ENCODE measurements around the gene VSIG2. TPM values are rescaled to one million over a fixed set of nuclear protein-coding genes. Genes with fewer than 3 reads are reported as not detected.
A peak's percentile ranks its signal among the peaks of the same experiment; 100 is the strongest.

Gene VSIG2
- total RNA-seq, 6 experiments from 2014 or later, result 0.14 TPM; not detected in 5

DNA sequence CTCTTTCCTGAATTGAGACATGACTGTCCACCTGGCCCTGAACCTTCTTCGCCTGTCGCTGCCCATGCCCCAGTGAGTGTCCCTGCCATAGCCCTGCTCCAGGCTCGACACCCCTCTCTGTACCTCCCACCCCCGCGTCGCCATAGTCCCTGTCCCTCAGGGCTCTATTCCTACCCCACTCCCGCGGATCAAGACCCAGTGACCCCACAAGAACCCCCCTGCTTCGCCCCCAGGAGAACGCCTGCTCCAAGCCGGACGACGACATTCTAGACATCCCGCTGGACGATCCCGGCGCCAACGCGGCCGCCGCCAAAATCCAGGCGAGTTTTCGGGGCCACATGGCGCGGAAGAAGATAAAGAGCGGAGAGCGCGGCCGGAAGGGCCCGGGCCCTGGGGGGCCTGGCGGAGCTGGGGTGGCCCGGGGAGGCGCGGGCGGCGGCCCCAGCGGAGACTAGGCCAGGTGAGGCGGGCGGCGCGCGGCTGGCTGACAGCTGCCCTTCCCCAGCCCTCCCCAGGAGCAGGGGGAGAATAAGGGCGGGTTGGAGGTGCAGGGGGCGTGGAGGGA lies 6.7 kb downstream of the VSIG2 start:
- Mint-ChIP-seq H3K27ac (no peak overlapping the region), H3K27me3 (ENCODE audit: insufficient read depth) (peaks cover 22% of the 10 kb centered on the region)

DNA sequence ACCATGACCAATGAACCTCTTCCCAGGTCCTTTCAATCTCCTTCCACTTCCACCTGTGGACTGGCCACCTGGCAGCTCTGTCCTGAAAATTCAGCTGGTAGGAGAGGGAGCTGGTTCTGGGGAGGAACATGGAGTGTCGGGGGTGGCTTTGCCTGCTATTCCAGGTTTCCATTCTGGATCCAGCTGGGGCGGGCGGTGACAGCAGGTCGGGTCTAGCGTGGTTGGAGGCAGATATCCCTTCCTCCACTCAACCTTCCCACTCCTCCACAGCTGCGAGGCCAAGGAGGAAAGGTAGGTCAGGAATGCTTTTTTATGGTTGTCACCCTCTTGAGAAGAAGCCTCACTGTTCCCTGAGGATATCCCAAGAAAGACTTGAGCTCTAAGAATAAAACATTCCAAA lies 9.0 kb downstream of the VSIG2 start:
- H3K9me3 Mint-ChIP-seq, result no peaks in the 10 kb centered on the region
- TF ChIP-seq, protein P1, sequence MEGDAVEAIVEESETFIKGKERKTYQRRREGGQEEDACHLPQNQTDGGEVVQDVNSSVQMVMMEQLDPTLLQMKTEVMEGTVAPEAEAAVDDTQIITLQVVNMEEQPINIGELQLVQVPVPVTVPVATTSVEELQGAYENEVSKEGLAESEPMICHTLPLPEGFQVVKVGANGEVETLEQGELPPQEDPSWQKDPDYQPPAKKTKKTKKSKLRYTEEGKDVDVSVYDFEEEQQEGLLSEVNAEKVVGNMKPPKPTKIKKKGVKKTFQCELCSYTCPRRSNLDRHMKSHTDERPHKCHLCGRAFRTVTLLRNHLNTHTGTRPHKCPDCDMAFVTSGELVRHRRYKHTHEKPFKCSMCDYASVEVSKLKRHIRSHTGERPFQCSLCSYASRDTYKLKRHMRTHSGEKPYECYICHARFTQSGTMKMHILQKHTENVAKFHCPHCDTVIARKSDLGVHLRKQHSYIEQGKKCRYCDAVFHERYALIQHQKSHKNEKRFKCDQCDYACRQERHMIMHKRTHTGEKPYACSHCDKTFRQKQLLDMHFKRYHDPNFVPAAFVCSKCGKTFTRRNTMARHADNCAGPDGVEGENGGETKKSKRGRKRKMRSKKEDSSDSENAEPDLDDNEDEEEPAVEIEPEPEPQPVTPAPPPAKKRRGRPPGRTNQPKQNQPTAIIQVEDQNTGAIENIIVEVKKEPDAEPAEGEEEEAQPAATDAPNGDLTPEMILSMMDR (IDR thresholded peaks at IDR 0.05), result no peak
- peaks cover 38% of the 10 kb centered on the region for H3K4me1 Mint-ChIP-seq (ENCODE audit: low read depth)
- peaks cover 29% of the 10 kb centered on the region for H3K27me3 Mint-ChIP-seq (ENCODE audit: insufficient read depth)
- no peaks in the 10 kb centered on the region for H3K36me3 Mint-ChIP-seq (ENCODE audit: low read depth)
- no peak for DNase-seq
- H3K27ac Mint-ChIP-seq, result no peak overlapping the region
- no peak overlapping the region for H3K4me3 Mint-ChIP-seq

More for the DNA sequence above, 6.7 kb downstream of the VSIG2 start:
- Mint-ChIP-seq H3K36me3 (ENCODE audit: low read depth) (no peaks in the 10 kb centered on the region), H3K4me3 (peak overlapping the region; percentile 60), H3K4me1 (ENCODE audit: low read depth) (peaks cover 40% of the 10 kb centered on the region), H3K9me3 (no peaks in the 10 kb centered on the region)
- TF ChIP-seq, protein P1 (IDR thresholded peaks at IDR 0.05), result no peak
- no peak for DNase-seq

DNA sequence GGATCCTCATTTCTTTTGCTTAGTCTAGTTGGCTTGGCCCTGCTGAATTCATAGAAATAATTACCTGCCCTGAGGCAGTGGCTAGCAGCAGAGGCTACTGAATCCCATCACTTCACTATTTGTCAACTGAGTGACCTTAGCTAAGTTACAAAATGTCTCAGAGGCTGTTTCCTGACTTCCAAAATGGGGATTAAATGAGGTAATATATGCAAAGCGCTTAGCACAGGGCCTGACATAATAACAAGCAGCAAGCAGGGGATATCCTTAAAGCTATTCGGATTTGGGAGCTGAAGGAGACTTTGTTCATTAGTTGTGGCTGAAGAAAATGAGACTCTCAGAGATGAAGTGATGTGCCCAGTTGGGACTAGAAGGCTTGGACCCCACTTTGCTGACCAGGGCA lies 9.5 kb downstream of the VSIG2 start:
- no peaks in the 10 kb centered on the region for H3K9me3 Mint-ChIP-seq
- peaks cover 29% of the 10 kb centered on the region for H3K27me3 Mint-ChIP-seq (ENCODE audit: insufficient read depth)
- H3K27ac Mint-ChIP-seq, result no peak overlapping the region
- no peak for DNase-seq
- TF ChIP-seq, protein P1 (IDR thresholded peaks at IDR 0.05), result no peak
- H3K4me1 Mint-ChIP-seq (ENCODE audit: low read depth), result peaks cover 34% of the 10 kb centered on the region
- no peaks in the 10 kb centered on the region for H3K36me3 Mint-ChIP-seq (ENCODE audit: low read depth)
- no peak overlapping the region for H3K4me3 Mint-ChIP-seq

DNA sequence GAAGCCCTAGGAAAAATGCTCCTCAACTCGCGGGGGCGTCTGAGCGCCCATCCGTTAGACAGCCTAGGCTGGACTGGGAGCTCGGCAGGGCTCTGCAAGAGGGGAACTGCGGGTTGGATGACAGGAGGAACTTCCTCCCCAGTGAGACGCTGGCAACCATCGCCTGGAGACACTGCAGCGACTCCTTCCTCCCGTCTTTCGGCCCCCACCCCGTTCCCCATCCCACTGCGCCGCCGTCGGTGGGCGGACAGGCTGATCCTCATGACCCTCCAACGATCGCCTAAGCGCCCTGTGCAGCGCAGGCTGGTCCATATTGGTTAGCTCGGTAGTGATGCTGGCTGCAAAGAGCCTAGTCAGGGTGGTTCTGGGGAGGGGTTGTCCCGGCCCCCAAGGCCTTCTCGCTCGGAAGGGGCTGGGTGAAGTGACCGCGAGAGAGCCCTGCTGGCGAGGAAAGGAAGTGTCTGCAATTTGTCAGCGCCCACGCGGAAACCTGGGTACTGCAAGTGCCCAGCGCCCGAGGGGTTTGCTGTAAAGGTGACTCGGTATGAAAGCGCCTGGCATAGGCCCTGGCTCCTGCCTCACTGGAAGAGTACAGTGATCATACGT lies 11.7 kb downstream of the VSIG2 start:
- TF ChIP-seq, protein P1 (IDR thresholded peaks at IDR 0.05), result peak; percentile 69
- Mint-ChIP-seq H3K4me3 (peak overlapping the region; percentile 85), H3K4me1 (ENCODE audit: low read depth) (peaks cover 19% of the 10 kb centered on the region), H3K9me3 (no peaks in the 10 kb centered on the region), H3K36me3 (ENCODE audit: low read depth) (no peaks in the 10 kb centered on the region), H3K27me3 (ENCODE audit: insufficient read depth) (peaks cover 37% of the 10 kb centered on the region), H3K27ac (no peak overlapping the region)
- DNase-seq, result no peak

DNA sequence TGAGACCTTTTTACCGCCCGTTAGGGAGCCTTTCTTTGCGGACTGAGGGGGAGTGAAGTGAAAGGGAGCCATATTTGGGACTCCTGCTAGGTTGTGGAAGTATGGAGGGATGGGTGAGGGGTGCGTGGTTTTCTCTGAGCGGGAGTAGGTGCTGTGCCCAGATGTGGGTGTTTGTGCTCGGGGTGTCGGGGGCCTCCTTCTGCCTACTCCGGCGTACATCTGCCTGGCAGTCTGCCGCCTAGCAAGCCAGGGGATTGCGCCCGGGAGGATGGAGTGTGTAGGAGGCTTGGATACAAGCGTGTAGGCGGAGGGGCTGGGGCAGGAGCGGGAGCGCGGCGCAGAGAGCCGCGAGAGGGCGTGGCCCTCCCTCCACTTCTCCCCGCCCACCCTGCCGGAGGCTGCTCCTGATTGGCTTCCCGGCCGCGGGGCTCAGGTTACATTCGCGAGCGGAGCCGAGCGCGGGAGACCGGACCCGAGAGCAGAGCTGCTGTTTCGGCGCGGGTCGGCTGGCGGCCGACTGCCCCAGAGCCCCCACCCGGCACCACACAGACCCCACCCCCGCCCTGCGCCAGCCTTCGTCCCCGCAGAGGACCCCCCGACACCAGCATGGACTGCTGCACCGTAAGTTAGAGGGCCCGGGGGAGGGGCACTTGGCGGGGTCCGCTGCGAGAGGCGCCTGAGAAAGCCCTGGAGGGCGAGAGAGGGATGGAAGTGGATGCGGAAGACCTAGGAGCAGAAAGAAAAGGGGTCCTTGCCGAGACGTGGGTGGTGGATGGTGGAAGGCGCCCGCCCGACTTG lies 12.4 kb downstream of the VSIG2 start, which contains the start of gene NRGN:
Gene NRGN, plus strand, starts transcription at position 464 of the 798 bp plus-strand sequence. Its CDS starts 143 bp downstream, at position 607.
- peak within 1 kb of the TSS; percentile 85 for H3K4me3 Mint-ChIP-seq
- H3K4me1 Mint-ChIP-seq (ENCODE audit: low read depth), result peaks cover 19% of the 10 kb centered on the region
- TF ChIP-seq, protein P1 (IDR thresholded peaks at IDR 0.05), result no peak
- peak; percentile 74 for DNase-seq
- H3K27ac Mint-ChIP-seq, result peak within 1 kb of the TSS; percentile 8; the same call in 1 of the 2 replicates
- no peaks in the 10 kb centered on the region for H3K36me3 Mint-ChIP-seq (ENCODE audit: low read depth)
- H3K9me3 Mint-ChIP-seq, result no peaks in the 10 kb centered on the region
- peaks cover 36% of the 10 kb centered on the region for H3K27me3 Mint-ChIP-seq (ENCODE audit: insufficient read depth)
